HG03196 (cell line): ENCODE measurements around the gene RELL2.
"Not testable (repeated sequence)": the region's sequence is repeated elsewhere in the genome, so short reads cannot be mapped to it uniquely, and the experiment has no call there.

ENCODE experiments used
- ATAC-seq: cut with Tn5 transposase; IDR thresholded peaks from one replicate; pipeline ENCODE4 v1.9.1; 2021; ENCODE audit not compliant: unreplicated experiment

The RELL2 gene

GRCh38 chr5:141636413-141637122 lies at the start of gene RELL2, which contains the start of gene HDAC3:
RELL2 (plus strand) TSS chr5:141636997; CDS start chr5:141638226, 1,229 bp downstream.
HDAC3 (minus strand) TSS chr5:141636849; CDS start chr5:141636790, 59 bp downstream.
- ATAC-seq, result peak; percentile 69

GRCh38 chr5:141590127-141590526 lies 46.7 kb upstream of the RELL2 start:
- no peak for ATAC-seq

GRCh38 chr5:141596867-141597266 lies 39.9 kb upstream of the RELL2 start:
- ATAC-seq, result no peak

- no peak for ATAC-seq
These were observed 39.4 kb upstream of the RELL2 start for GRCh38 chr5:141597394-141597793.

- ATAC-seq, result no peak
These were observed 39.0 kb upstream of the RELL2 start for GRCh38 chr5:141597814-141598213.

GRCh38 chr5:141598391-141599345 lies 38.1 kb upstream of the RELL2 start:
- ATAC-seq, result no peak

GRCh38 chr5:141602606-141603005 lies 34.2 kb upstream of the RELL2 start:
- ATAC-seq, result no peak

GRCh38 chr5:141603923-141604717 lies 32.7 kb upstream of the RELL2 start:
- ATAC-seq, result no peak

GRCh38 chr5:141605523-141606277 lies 31.1 kb upstream of the RELL2 start:
- ATAC-seq, result peak; percentile 92

GRCh38 chr5:141608046-141608445 lies 28.8 kb upstream of the RELL2 start:
- ATAC-seq, result no peak

- no peak for ATAC-seq
These were observed 28.2 kb upstream of the RELL2 start for GRCh38 chr5:141608557-141608956.

- ATAC-seq, result no peak
These were observed 27.8 kb upstream of the RELL2 start for GRCh38 chr5:141609044-141609443.

- not testable (repeated sequence) for ATAC-seq
These were observed 26.9 kb upstream of the RELL2 start for GRCh38 chr5:141609921-141610320.

GRCh38 chr5:141611289-141611688 lies 25.5 kb upstream of the RELL2 start:
- no peak for ATAC-seq

- ATAC-seq, result no peak
These were observed 23.5 kb upstream of the RELL2 start for GRCh38 chr5:141613344-141613743.

GRCh38 chr5:141615991-141616720 lies 20.6 kb upstream of the RELL2 start:
- ATAC-seq, result no peak

- ATAC-seq, result no peak
These were observed 19.7 kb upstream of the RELL2 start for GRCh38 chr5:141617128-141617527.

GRCh38 chr5:141617682-141618029 lies 19.1 kb upstream of the RELL2 start:
- ATAC-seq, result no peak

- ATAC-seq, result peak; percentile 19
These were observed 18.6 kb upstream of the RELL2 start for GRCh38 chr5:141618030-141618803.
